Tibial artery (tissue), 4 donors: Measurements from ENCODE around the gene RET.

ENCODE experiments used
- DNase-seq, 2 donors: peaks; one replicate each; pipeline ENCODE4 v3.0.0-alpha.2; 2019
- H3K27ac ChIP-seq, 2 donors: fragments of 200-600 bp; sonication (generic) in 1 of 2; 1 replicate in 1 of 2; 2 replicates in 1 of 2; pipeline ENCODE4 v1.5.1; 2018 to 2019; ENCODE audit warnings: mild to moderate bottlenecking in 1 of 2
- H3K27me3 ChIP-seq, 2 donors: fragments of 200-600 bp; sonication (generic) in 1 of 2; one replicate each; pipeline versions ENCODE4 v1.5.1 to v1.6.0; 2016 to 2019
- H3K36me3 ChIP-seq, 3 donors: fragments of 200-600 bp; sonication (generic) in 2 of 3; one replicate each; pipeline ENCODE4 v1.5.1; 2016 to 2019; ENCODE audit warnings: mild to moderate bottlenecking in 2 of 3
- H3K4me1 ChIP-seq, 4 donors: fragments of 200-600 bp; sonication (generic) in 2 of 4; 1 replicate in 3 of 4; 2 replicates in 1 of 4; pipeline ENCODE4 v1.5.1; 2016 to 2019
- H3K4me3 ChIP-seq, 2 donors: fragments of 200-600 bp; sonication (generic) in 1 of 2; 1 replicate in 1 of 2; 2 replicates in 1 of 2; pipeline ENCODE4 v1.5.1; 2018 to 2019; ENCODE audit warnings: mild to moderate bottlenecking in 2 of 2
- H3K9me3 ChIP-seq, 3 donors: fragments of 200-600 bp; sonication (generic) in 1 of 3; one replicate each; pipeline ENCODE4 v1.5.1; 2016 to 2019
- CTCF ChIP-seq, 2 experiments: fragments of 200-600 bp in 1 of 2; fragments of 450-650 bp in 1 of 2; IDR thresholded peaks; one replicate each; pipeline ENCODE4 v1.5.1; 2017 to 2019; ENCODE audit warnings: antibody characterized with exemption in 2 of 2, mild to moderate bottlenecking in 1 of 2, moderate library complexity in 1 of 2
- intact Hi-C: fragments of 100-400 bp; cut with DNase I; formaldehyde crosslinking; loops from one replicate; pipeline ENCODE4 v1.15.0; 2023; ENCODE audit warnings: low total_unique reads

RET gene

GRCh38 chr10:43089519-43089918 is 12.7 kb downstream of the RET start:
- intact Hi-C loops = no loop called here

GRCh38 chr10:43090188-43090587 is 13.3 kb downstream of the RET start:
- no peak for DNase-seq
- intact Hi-C loops = no loop called here

More at GRCh38 chr10:43089519-43089918, 12.7 kb downstream of the RET start:
- no peak for DNase-seq
- peaks cover 0 to 34% of the 10 kb centered on the region in 2 donors for H3K27me3 ChIP-seq
- H3K9me3 ChIP-seq = no peaks in the 10 kb centered on the region
- no peak overlapping the region for H3K27ac ChIP-seq
- TF ChIP-seq CTCF (IDR thresholded peaks at IDR 0.05) = no peak
- H3K36me3 ChIP-seq = no peaks in the 10 kb centered on the region
- H3K4me3 ChIP-seq = no peak overlapping the region
- H3K4me1 ChIP-seq = no peaks in the 10 kb centered on the region

GRCh38 chr10:43090664-43091063 is 13.8 kb downstream of the RET start:
- no peak for TF ChIP-seq CTCF (IDR thresholded peaks at IDR 0.05)
- intact Hi-C loops = no loop called here
- no peak for DNase-seq

More at GRCh38 chr10:43090188-43090587, 13.3 kb downstream of the RET start:
- Histone ChIP-seq H3K36me3 (no peaks in the 10 kb centered on the region), H3K4me3 (no peak overlapping the region), H3K27me3 (peaks cover 0 to 40% of the 10 kb centered on the region in 2 donors), H3K4me1 (no peaks in the 10 kb centered on the region), H3K9me3 (no peaks in the 10 kb centered on the region), H3K27ac (no peak overlapping the region)
- no peak for TF ChIP-seq CTCF (IDR thresholded peaks at IDR 0.05)

GRCh38 chr10:43091846-43092245 is 15.0 kb downstream of the RET start:
- H3K27me3 ChIP-seq = peaks cover 0 to 54% of the 10 kb centered on the region in 2 donors
- TF ChIP-seq CTCF (IDR thresholded peaks at IDR 0.05) = no peak
- intact Hi-C loops = no loop called here
- no peak for DNase-seq
- no peak overlapping the region for H3K27ac ChIP-seq
- H3K4me3 ChIP-seq = no peak overlapping the region
- H3K9me3 ChIP-seq = no peaks in the 10 kb centered on the region
- no peaks in the 10 kb centered on the region for H3K36me3 ChIP-seq
- no peaks in the 10 kb centered on the region for H3K4me1 ChIP-seq

More at GRCh38 chr10:43090664-43091063, 13.8 kb downstream of the RET start:
- H3K4me1 ChIP-seq = no peaks in the 10 kb centered on the region
- no peaks in the 10 kb centered on the region for H3K36me3 ChIP-seq
- H3K4me3 ChIP-seq = no peak overlapping the region
- peaks cover 0 to 43% of the 10 kb centered on the region in 2 donors for H3K27me3 ChIP-seq
- no peaks in the 10 kb centered on the region for H3K9me3 ChIP-seq
- H3K27ac ChIP-seq = no peak overlapping the region

- Histone ChIP-seq H3K4me3 (no peak overlapping the region), H3K9me3 (no peaks in the 10 kb centered on the region), H3K4me1 (no peaks in the 10 kb centered on the region), H3K36me3 (no peaks in the 10 kb centered on the region), H3K27me3 (peaks cover 0 to 59% of the 10 kb centered on the region in 2 donors), H3K27ac (no peak overlapping the region)
- DNase-seq = no peak
- TF ChIP-seq CTCF (IDR thresholded peaks at IDR 0.05) = no peak
- intact Hi-C loops = no loop called here
Observed at GRCh38 chr10:43093423-43094076, 16.7 kb downstream of the RET start.
